Activated B cell treated with CpG ODN at 0.5 μM for 24 hours (primary cell): ENCODE measurements around the gene INSYN1. TPM values are rescaled to one million over a fixed set of nuclear protein-coding genes. Genes with fewer than 3 reads are reported as not detected.
"Not testable (repeated sequence)": the region's sequence is repeated elsewhere in the genome, so short reads cannot be mapped to it uniquely, and the experiment has no call there.

Experiments used
- ATAC-seq: fragments of 200-7000 bp; cut with Tn5 transposase; one replicate; pipeline ENCODE4 v1.10.0; 2021; ENCODE audit warnings: low read depth, mild to moderate bottlenecking, moderate library complexity
- CTCF ChIA-PET: fragments of 350-600 bp; sonication (Branson Sonifier 250); formaldehyde crosslinking; loops from one replicate; lab custom pipeline; 2021; ENCODE audit warnings: antibody characterized with exemption; lab: Charles Lee
- POLR2A ChIA-PET: fragments of 350-600 bp; sonication (Branson Sonifier 250); formaldehyde crosslinking; loops from one replicate; lab custom pipeline; 2021; ENCODE audit warnings: antibody characterized with exemption; lab: Charles Lee
- DNase-seq: peaks from one replicate; pipeline ENCODE4 v3.0.0; 2022
- H3K27ac Mint-ChIP-seq: one replicate; pipeline ENCODE4 v1.8.0; 2020; ENCODE audit warnings: mixed read lengths
- H3K27me3 Mint-ChIP-seq: one replicate; pipeline ENCODE4 v1.8.0; 2021; ENCODE audit warnings: mixed read lengths
- H3K36me3 Mint-ChIP-seq: one replicate; pipeline ENCODE4 v1.8.0; 2021; ENCODE audit warnings: low read depth, mixed read lengths
- H3K4me1 Mint-ChIP-seq: one replicate; pipeline ENCODE4 v1.8.0; 2021; ENCODE audit warnings: mixed read lengths
- H3K4me3 Mint-ChIP-seq: one replicate; pipeline ENCODE4 v1.8.0; 2020; ENCODE audit warnings: mild to moderate bottlenecking, mixed read lengths
- H3K9me3 Mint-ChIP-seq: one replicate; pipeline ENCODE4 v1.8.0; 2020; ENCODE audit warnings: mixed read lengths
- intact Hi-C: fragments of 100-400 bp; cut with micrococcal nuclease; formaldehyde crosslinking; loops from one replicate; pipeline ENCODE4 v1.15.1; 2024
- total RNA-seq: library from RNA; stranded (reverse); gene quantifications from 2 replicates; pipeline ENCODE4 v1.2.3, GENCODE V29; 2022
- TF ChIP-seq, protein P1 (sequence below): fragments of 200-600 bp; IDR thresholded peaks from one replicate; pipeline ENCODE4 v1.8.0; 2022; ENCODE audit warnings: antibody characterized with exemption, mild to moderate bottlenecking

Gene INSYN1
- total RNA-seq, 1 donor from 2014 or later: not detected

DNA sequence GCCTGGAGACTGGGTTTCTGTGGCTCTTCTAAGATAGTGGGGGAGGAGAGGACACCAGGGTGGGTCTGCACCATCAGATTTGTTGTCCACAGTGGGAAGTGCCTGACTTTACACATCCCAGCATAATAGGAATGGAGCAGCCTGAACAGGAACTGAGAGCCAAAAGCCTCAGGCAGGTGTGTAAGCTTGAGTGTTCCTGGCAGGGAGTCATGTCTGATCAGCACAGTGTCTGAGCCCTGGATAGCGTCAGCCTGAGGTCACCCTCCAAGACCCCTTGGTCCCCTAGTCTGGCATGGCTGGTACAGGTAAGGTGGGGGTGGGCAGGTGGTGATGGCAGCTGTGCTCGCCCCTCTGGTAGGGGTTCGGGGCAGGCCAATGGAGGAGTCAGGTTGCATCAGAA, 20.2 kb downstream of the INSYN1 start:
- ATAC-seq (no peak), DNase-seq (no peak)
- Mint-ChIP-seq H3K9me3 (no peaks in the 10 kb centered on the region), H3K27ac (no peak overlapping the region), H3K27me3 (peaks cover 7% of the 10 kb centered on the region), H3K4me3 (no peak overlapping the region), H3K36me3 (no peaks in the 10 kb centered on the region), H3K4me1 (no peaks in the 10 kb centered on the region)
- CTCF ChIA-PET: no interaction called here
- POLR2A ChIA-PET: no interaction called here
- intact Hi-C loops: no loop called here
- TF ChIP-seq, protein P1, sequence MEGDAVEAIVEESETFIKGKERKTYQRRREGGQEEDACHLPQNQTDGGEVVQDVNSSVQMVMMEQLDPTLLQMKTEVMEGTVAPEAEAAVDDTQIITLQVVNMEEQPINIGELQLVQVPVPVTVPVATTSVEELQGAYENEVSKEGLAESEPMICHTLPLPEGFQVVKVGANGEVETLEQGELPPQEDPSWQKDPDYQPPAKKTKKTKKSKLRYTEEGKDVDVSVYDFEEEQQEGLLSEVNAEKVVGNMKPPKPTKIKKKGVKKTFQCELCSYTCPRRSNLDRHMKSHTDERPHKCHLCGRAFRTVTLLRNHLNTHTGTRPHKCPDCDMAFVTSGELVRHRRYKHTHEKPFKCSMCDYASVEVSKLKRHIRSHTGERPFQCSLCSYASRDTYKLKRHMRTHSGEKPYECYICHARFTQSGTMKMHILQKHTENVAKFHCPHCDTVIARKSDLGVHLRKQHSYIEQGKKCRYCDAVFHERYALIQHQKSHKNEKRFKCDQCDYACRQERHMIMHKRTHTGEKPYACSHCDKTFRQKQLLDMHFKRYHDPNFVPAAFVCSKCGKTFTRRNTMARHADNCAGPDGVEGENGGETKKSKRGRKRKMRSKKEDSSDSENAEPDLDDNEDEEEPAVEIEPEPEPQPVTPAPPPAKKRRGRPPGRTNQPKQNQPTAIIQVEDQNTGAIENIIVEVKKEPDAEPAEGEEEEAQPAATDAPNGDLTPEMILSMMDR: no peak

DNA sequence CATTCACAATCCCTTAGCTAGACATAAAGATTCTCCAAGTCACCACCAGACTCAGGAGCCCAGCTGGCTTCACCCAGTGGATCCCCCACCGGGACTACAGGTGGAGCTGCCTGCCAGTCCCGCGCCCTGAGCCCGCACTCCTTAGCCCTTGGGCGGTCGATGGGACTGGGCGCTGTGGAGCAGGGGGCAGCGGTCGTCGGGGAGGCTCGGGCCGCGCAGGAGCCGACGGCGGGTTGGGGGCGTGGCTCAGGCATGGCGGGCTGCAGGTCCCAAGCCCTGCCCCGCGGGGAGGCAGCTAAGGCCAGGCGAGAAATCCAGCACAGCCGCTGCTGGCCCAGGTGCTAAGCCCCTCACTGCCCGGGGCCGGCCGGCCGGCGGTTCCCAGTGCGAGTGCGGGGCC, 21.1 kb downstream of the INSYN1 start:
- CTCF ChIA-PET, DNase-seq, H3K4me1 Mint-ChIP-seq, H3K27me3 Mint-ChIP-seq, H3K4me3 Mint-ChIP-seq, POLR2A ChIA-PET, ATAC-seq, H3K36me3 Mint-ChIP-seq, H3K27ac Mint-ChIP-seq, intact Hi-C loops, H3K9me3 Mint-ChIP-seq: not testable (repeated sequence)

DNA sequence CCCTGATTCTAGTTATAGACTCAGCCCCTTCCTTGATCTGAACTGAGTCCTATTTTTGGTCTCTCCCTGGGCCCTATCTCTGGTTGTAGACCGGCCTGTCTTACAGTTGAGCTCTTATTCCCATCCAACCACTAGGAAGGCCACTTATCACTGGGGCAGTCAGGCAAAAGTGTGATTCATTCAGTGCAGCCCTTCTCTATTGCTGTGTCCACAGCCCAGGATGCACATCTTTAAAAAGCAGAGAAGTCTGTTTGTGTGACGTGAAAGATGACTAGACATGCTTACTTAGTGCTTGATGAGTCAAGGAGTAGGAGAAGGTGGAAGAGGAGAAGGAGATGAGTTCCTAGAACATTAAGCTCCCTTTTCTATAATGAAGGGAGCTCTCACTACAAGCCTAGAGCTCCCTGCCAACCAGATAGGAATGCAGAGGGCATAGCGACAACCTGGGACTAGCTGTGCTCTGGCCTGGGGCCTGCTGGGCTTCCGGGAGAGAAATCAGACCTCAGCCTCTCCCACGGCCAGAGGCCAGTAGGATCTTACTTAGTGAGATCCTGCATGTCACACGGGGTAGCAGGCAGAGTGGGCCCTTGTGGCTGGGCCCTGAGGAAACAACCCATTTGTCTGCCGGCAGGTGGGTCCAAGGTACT, 25.7 kb downstream of the INSYN1 start:
- CTCF ChIA-PET: no interaction called here
- ATAC-seq (no peak), DNase-seq (no peak)
- POLR2A ChIA-PET: no interaction called here
- TF ChIP-seq, protein P1: no peak
- no peaks in the 10 kb centered on the region for H3K36me3 Mint-ChIP-seq
- intact Hi-C loops: no loop called here
- no peak overlapping the region for H3K4me3 Mint-ChIP-seq
- no peaks in the 10 kb centered on the region for H3K4me1 Mint-ChIP-seq
- no peaks in the 10 kb centered on the region for H3K9me3 Mint-ChIP-seq
- no peaks in the 10 kb centered on the region for H3K27me3 Mint-ChIP-seq
- H3K27ac Mint-ChIP-seq: no peak overlapping the region

GRCh38 chr15:73724212-73724611, 28.9 kb downstream of the INSYN1 start:
- intact Hi-C loops: no loop called here
- ATAC-seq: no peak
- no peaks in the 10 kb centered on the region for H3K36me3 Mint-ChIP-seq
- H3K27me3 Mint-ChIP-seq: peaks cover 12% of the 10 kb centered on the region
- H3K9me3 Mint-ChIP-seq: no peaks in the 10 kb centered on the region
- no peak overlapping the region for H3K4me3 Mint-ChIP-seq
- ChIA-PET CTCF (no interaction called here), POLR2A (no interaction called here)
- no peak overlapping the region for H3K27ac Mint-ChIP-seq
- TF ChIP-seq, protein P1: no peak
- DNase-seq: no peak
- H3K4me1 Mint-ChIP-seq: no peaks in the 10 kb centered on the region

GRCh38 chr15:73723191-73723590, 30.0 kb downstream of the INSYN1 start:
- no peaks in the 10 kb centered on the region for H3K4me1 Mint-ChIP-seq
- no peaks in the 10 kb centered on the region for H3K36me3 Mint-ChIP-seq
- ChIA-PET CTCF (no interaction called here), POLR2A (no interaction called here)
- TF ChIP-seq, protein P1: no peak
- no peak overlapping the region for H3K4me3 Mint-ChIP-seq
- no peak overlapping the region for H3K27ac Mint-ChIP-seq
- no peak for ATAC-seq
- H3K9me3 Mint-ChIP-seq: no peaks in the 10 kb centered on the region
- intact Hi-C loops: no loop called here
- no peak for DNase-seq
- peaks cover 12% of the 10 kb centered on the region for H3K27me3 Mint-ChIP-seq

GRCh38 chr15:73722425-73722824, 30.7 kb downstream of the INSYN1 start:
- H3K9me3 Mint-ChIP-seq: no peaks in the 10 kb centered on the region
- no peaks in the 10 kb centered on the region for H3K36me3 Mint-ChIP-seq
- TF ChIP-seq, protein P1: no peak
- no peak overlapping the region for H3K27ac Mint-ChIP-seq
- no peak for ATAC-seq
- ChIA-PET POLR2A (no interaction called here), CTCF (no interaction called here)
- no peak for DNase-seq
- H3K4me3 Mint-ChIP-seq: no peak overlapping the region
- H3K27me3 Mint-ChIP-seq: peaks cover 12% of the 10 kb centered on the region
- H3K4me1 Mint-ChIP-seq: no peaks in the 10 kb centered on the region
- intact Hi-C loops: no loop called here
